HG03558 (cell line): ENCODE results near the gene CDX2.

Experiments
- ATAC-seq: cut with Tn5 transposase; IDR thresholded peaks from one replicate; pipeline ENCODE4 v1.9.1; 2021; ENCODE audit warnings: moderate number of reproducible peaks; ENCODE audit not compliant: unreplicated experiment; ENCODE audit errors: extremely low read depth

CDX2 gene

GRCh38 chr13:27979001-27979643 lies 10.0 kb upstream of the CDX2 start:
- no peak for ATAC-seq

GRCh38 chr13:27978301-27978968 lies 9.3 kb upstream of the CDX2 start:
- ATAC-seq = no peak

- no peak for ATAC-seq
These were observed 8.6 kb upstream of the CDX2 start for GRCh38 chr13:27977476-27978300.

- no peak for ATAC-seq
These were observed 7.4 kb upstream of the CDX2 start for GRCh38 chr13:27976362-27977091.

- ATAC-seq = no peak
These were observed 6.6 kb upstream of the CDX2 start for GRCh38 chr13:27975564-27976361.

- no peak for ATAC-seq
These were observed 5.0 kb upstream of the CDX2 start for GRCh38 chr13:27973961-27974662.

GRCh38 chr13:27973291-27973690 lies 4.2 kb upstream of the CDX2 start:
- ATAC-seq = no peak

- ATAC-seq = no peak
These were observed 3.3 kb upstream of the CDX2 start for GRCh38 chr13:27972478-27972820.

- ATAC-seq = no peak
These were observed 2.8 kb upstream of the CDX2 start for GRCh38 chr13:27971776-27972477.

- no peak for ATAC-seq
These were observed 2.1 kb upstream of the CDX2 start for GRCh38 chr13:27971236-27971645.

GRCh38 chr13:27970382-27971235 lies 1.5 kb upstream of the CDX2 start:
- ATAC-seq = no peak

GRCh38 chr13:27969866-27970229 lies 733 bp upstream of the CDX2 start:
- no peak for ATAC-seq

GRCh38 chr13:27968316-27969081 lies 616 bp downstream of the CDX2 start:
- no peak for ATAC-seq

GRCh38 chr13:27967736-27968315 lies 1.3 kb downstream of the CDX2 start:
- ATAC-seq = no peak

- ATAC-seq = no peak
These were observed 1.8 kb downstream of the CDX2 start for GRCh38 chr13:27967203-27967735.

- no peak for ATAC-seq
These were observed 2.4 kb downstream of the CDX2 start for GRCh38 chr13:27966641-27967202.
